ENCODE data around the gene KRTAP2-1. TPM values are rescaled to one million over a fixed set of nuclear protein-coding genes. Genes with fewer than 3 reads are reported as not detected.
A peak's percentile ranks its signal among the peaks of the same experiment; 100 is the strongest.
"Not testable (repeated sequence)": the region's sequence is repeated elsewhere in the genome, so short reads cannot be mapped to it uniquely, and the experiment has no call there.

KRTAP2-1 gene
- total and polyA plus RNA-seq, 2 donors (not counting 1 experiment from before 2014, with no cell fraction given), result not detected

- H3K9me3 ChIP-seq (ENCODE audit: control insufficient read depth, insufficient read depth, low read depth, low read length), result no peaks in the 10 kb centered on the region
- no peaks in the 10 kb centered on the region for H4K20me1 ChIP-seq (ENCODE audit: control insufficient read depth, extremely low read depth, insufficient read depth, low read length)
- H3K9ac ChIP-seq (ENCODE audit: insufficient read depth, low read length), result no peak overlapping the region
- H3K36me3 ChIP-seq (ENCODE audit: control insufficient read depth, insufficient read depth, low read length), result no peaks in the 10 kb centered on the region
- no peaks in the 10 kb centered on the region for H3K79me2 ChIP-seq (ENCODE audit: control insufficient read depth, insufficient read depth, low read length)
- peak in 1 of 2 donors; percentile 38 for DNase-seq (ENCODE audit: low read depth in 2 of 2)
- no peak for TF ChIP-seq EZH2 (IDR thresholded peaks at IDR 0.05; ENCODE audit: low read length, missing control alignments)
- no peak for TF ChIP-seq CTCF (conservative IDR thresholded peaks at IDR 0.05 in 1 of 2, IDR thresholded peaks at IDR 0.05 in 1 of 2; ENCODE audit: low read depth in 1 of 2, low read length in 2 of 2)
- H3K4me1 ChIP-seq (ENCODE audit: control insufficient read depth, extremely low read depth, insufficient read depth, low read length), result peaks cover 31% of the 10 kb centered on the region
- H3K4me3 ChIP-seq (replicated peaks in 1 of 4; ENCODE audit: control extremely low read depth in 1 of 4, insufficient read depth in 1 of 4, low read depth in 3 of 4, low read length in 4 of 4), result no peak overlapping the region
- H2AFZ ChIP-seq (ENCODE audit: low read length), result no peak overlapping the region
- H3K27me3 ChIP-seq (ENCODE audit: control insufficient read depth, insufficient read depth, low read length), result no peaks in the 10 kb centered on the region
- no peak overlapping the region for H3K4me2 ChIP-seq (ENCODE audit: extremely low read depth, insufficient read depth, low read length)
- H3K27ac ChIP-seq (ENCODE audit: insufficient read depth, low read length), result peak overlapping the region; percentile 73
Measured at GRCh38 chr17:41058741-41059140, 11.6 kb upstream of the KRTAP2-1 start.

GRCh38 chr17:41057547-41057946 lies 10.4 kb upstream of the KRTAP2-1 start:
- H3K27me3 ChIP-seq (ENCODE audit: control insufficient read depth, insufficient read depth, low read length), result no peaks in the 10 kb centered on the region
- H3K9ac ChIP-seq (ENCODE audit: insufficient read depth, low read length), result no peak overlapping the region
- no peak overlapping the region for H3K4me2 ChIP-seq (ENCODE audit: extremely low read depth, insufficient read depth, low read length)
- H4K20me1 ChIP-seq (ENCODE audit: control insufficient read depth, extremely low read depth, insufficient read depth, low read length), result no peaks in the 10 kb centered on the region
- H3K27ac ChIP-seq (ENCODE audit: insufficient read depth, low read length), result no peak overlapping the region
- no peak overlapping the region for H2AFZ ChIP-seq (ENCODE audit: low read length)
- H3K9me3 ChIP-seq (ENCODE audit: control insufficient read depth, insufficient read depth, low read depth, low read length), result no peaks in the 10 kb centered on the region
- no peaks in the 10 kb centered on the region for H3K36me3 ChIP-seq (ENCODE audit: control insufficient read depth, insufficient read depth, low read length)
- no peak for DNase-seq (ENCODE audit: low read depth in 2 of 2)
- no peak for TF ChIP-seq EZH2 (IDR thresholded peaks at IDR 0.05; ENCODE audit: low read length, missing control alignments)
- TF ChIP-seq CTCF (conservative IDR thresholded peaks at IDR 0.05 in 1 of 2, IDR thresholded peaks at IDR 0.05 in 1 of 2; ENCODE audit: low read depth in 1 of 2, low read length in 2 of 2), result no peak
- peaks cover 29% of the 10 kb centered on the region for H3K4me1 ChIP-seq (ENCODE audit: control insufficient read depth, extremely low read depth, insufficient read depth, low read length)
- no peak overlapping the region for H3K4me3 ChIP-seq (replicated peaks in 1 of 4; ENCODE audit: control extremely low read depth in 1 of 4, insufficient read depth in 1 of 4, low read depth in 3 of 4, low read length in 4 of 4)
- no peaks in the 10 kb centered on the region for H3K79me2 ChIP-seq (ENCODE audit: control insufficient read depth, insufficient read depth, low read length)

GRCh38 chr17:41055130-41055529 lies 8.0 kb upstream of the KRTAP2-1 start, which contains the start of gene KRTAP2-2:
Gene KRTAP2-2 (minus strand): TSS chr17:41055230. CDS start chr17:41055211, 19 bp downstream.
- H3K27ac ChIP-seq (ENCODE audit: insufficient read depth, low read length); H4K20me1 ChIP-seq (ENCODE audit: control insufficient read depth, extremely low read depth, insufficient read depth, low read length); H3K9ac ChIP-seq (ENCODE audit: insufficient read depth, low read length): not testable (repeated sequence)

GRCh38 chr17:41054556-41054955 lies 7.4 kb upstream of the KRTAP2-1 start:
- not testable (repeated sequence) for DNase-seq (ENCODE audit: low read depth in 2 of 2); H4K20me1 ChIP-seq (ENCODE audit: control insufficient read depth, extremely low read depth, insufficient read depth, low read length); H3K4me2 ChIP-seq (ENCODE audit: extremely low read depth, insufficient read depth, low read length); H2AFZ ChIP-seq (ENCODE audit: low read length); H3K9ac ChIP-seq (ENCODE audit: insufficient read depth, low read length); H3K9me3 ChIP-seq (ENCODE audit: control insufficient read depth, insufficient read depth, low read depth, low read length); H3K27ac ChIP-seq (ENCODE audit: insufficient read depth, low read length); H3K4me3 ChIP-seq (replicated peaks in 1 of 4; ENCODE audit: control extremely low read depth in 1 of 4, insufficient read depth in 1 of 4, low read depth in 3 of 4, low read length in 4 of 4); H3K79me2 ChIP-seq (ENCODE audit: control insufficient read depth, insufficient read depth, low read length); H3K27me3 ChIP-seq (ENCODE audit: control insufficient read depth, insufficient read depth, low read length); H3K36me3 ChIP-seq (ENCODE audit: control insufficient read depth, insufficient read depth, low read length)
- peaks cover 10% of the 10 kb centered on the region for H3K4me1 ChIP-seq (ENCODE audit: control insufficient read depth, extremely low read depth, insufficient read depth, low read length)

More at GRCh38 chr17:41055130-41055529, 8.0 kb upstream of the KRTAP2-1 start, which contains the start of gene KRTAP2-2:
- not testable (repeated sequence) for H2AFZ ChIP-seq (ENCODE audit: low read length); H3K27me3 ChIP-seq (ENCODE audit: control insufficient read depth, insufficient read depth, low read length); H3K9me3 ChIP-seq (ENCODE audit: control insufficient read depth, insufficient read depth, low read depth, low read length); H3K79me2 ChIP-seq (ENCODE audit: control insufficient read depth, insufficient read depth, low read length); H3K36me3 ChIP-seq (ENCODE audit: control insufficient read depth, insufficient read depth, low read length); H3K4me3 ChIP-seq (replicated peaks in 1 of 4; ENCODE audit: control extremely low read depth in 1 of 4, insufficient read depth in 1 of 4, low read depth in 3 of 4, low read length in 4 of 4); DNase-seq (ENCODE audit: low read depth in 2 of 2); H3K4me2 ChIP-seq (ENCODE audit: extremely low read depth, insufficient read depth, low read length)
- peaks cover 15% of the 10 kb centered on the region for H3K4me1 ChIP-seq (ENCODE audit: control insufficient read depth, extremely low read depth, insufficient read depth, low read length)
